Heart left ventricle (tissue), 16 donors: ENCODE data around the gene EXOC8. TPM values are rescaled to one million over a fixed set of nuclear protein-coding genes. Genes with fewer than 3 reads are reported as not detected.

Experiments used
- ATAC-seq, 4 donors: fragments of 200-7000 bp; cut with Tn5 transposase; one replicate each; pipeline ENCODE4 v1.9.1; 2020 to 2022; ENCODE audit warnings: moderate library complexity in 4 of 4, mild to moderate bottlenecking in 3 of 4, moderate number of reproducible peaks in 1 of 4
- DNase-seq, 5 donors: peaks; one replicate each; pipeline ENCODE4 v3.0.0-alpha.2; 2020
- H3K27ac ChIP-seq, 12 donors: fragments of 200-600 bp; sonication (generic) in 4 of 12; one replicate each; pipeline versions ENCODE4 v1.5.0 to v1.8.0; 2016 to 2022; ENCODE audit warnings: mild to moderate bottlenecking in 2 of 12
- H3K27me3 ChIP-seq, 9 donors: fragments of 200-600 bp; sonication (generic) in 2 of 9; one replicate each; pipeline versions ENCODE4 v1.5.1 to v1.8.0; 2016 to 2022; ENCODE audit warnings: mild to moderate bottlenecking in 3 of 9
- H3K36me3 ChIP-seq, 9 donors: fragments of 200-600 bp; sonication (generic) in 2 of 9; one replicate each; pipeline versions ENCODE4 v1.5.0 to v1.8.0; 2018 to 2022; ENCODE audit warnings: mild to moderate bottlenecking in 2 of 9
- H3K4me1 ChIP-seq, 12 donors: fragments of 200-600 bp; sonication (generic) in 4 of 12; one replicate each; pipeline versions ENCODE4 v1.5.0 to v1.8.0; 2016 to 2022; ENCODE audit warnings: mild to moderate bottlenecking in 3 of 12
- H3K4me3 ChIP-seq, 12 donors: fragments of 200-600 bp; sonication (generic) in 4 of 12; one replicate each; pipeline versions ENCODE4 v1.5.0 to v1.8.0; 2017 to 2022; ENCODE audit warnings: mild to moderate bottlenecking in 9 of 12, moderate library complexity in 4 of 12
- H3K9me3 ChIP-seq, 12 donors: fragments of 200-600 bp; sonication (generic) in 4 of 12; one replicate each; pipeline versions ENCODE4 v1.5.0 to v1.8.0; 2016 to 2022; ENCODE audit warnings: mild to moderate bottlenecking in 1 of 12
- CTCF ChIP-seq, 12 donors: fragments of 200-600 bp; sonication (generic) in 4 of 12; IDR thresholded peaks; one replicate each; pipeline versions ENCODE4 v1.5.0 to v1.8.0; 2018 to 2022; ENCODE audit warnings: antibody characterized with exemption in 12 of 12, mild to moderate bottlenecking in 5 of 12
- POLR2A ChIP-seq, 2 donors: fragments of 450-650 bp; IDR thresholded peaks; one replicate each; pipeline ENCODE4 v1.6.1; 2017; ENCODE audit warnings: antibody characterized with exemption in 2 of 2, mild to moderate bottlenecking in 2 of 2, moderate library complexity in 2 of 2
- WGBS, 4 donors: extraction: QIAGEN DNeasy Blood & Tissue Kit in 2 of 4; methylation state at CpG; one replicate each; pipeline versions ENCODE4 v1.1.5 to v1.1.7; 2013 to 2018; 5-methylcytosine and 5-hydroxymethylcytosine counted together
- intact Hi-C, 10 donors: fragments of 100-400 bp; cut with DNase I; formaldehyde crosslinking; loops; one replicate each; pipeline versions ENCODE4 v1.11.1 to v1.14.2; 2022
- polyA plus RNA-seq, 2 donors: library from polyadenylated mRNA; stranded (reverse); fragments of 200-250 nt; gene quantifications; one replicate each; pipeline ENCODE4 v1.2.3, GENCODE V29; 2013
- total RNA-seq, 9 donors: library from RNA; depleted of rRNA in 2 of 9; stranded (reverse); fragments of >200 nt in 2 of 9; fragmentation: NEBNext Ultra II Directional in 3 of 9; extraction: Animal tissue kit (Norgen Biotek cat#: 25700) in 3 of 9; gene quantifications; one replicate each; pipeline versions ENCODE4 v1.1.0 to v1.2.4, GENCODE V29; 2016 to 2023
- donor health status: ischemic (EF 13 %, LVEDD 7.1; RV severe dilation, severe dysfunction).
- donor health status: healthy with polysubstance abuse.
- donor health status: DM: no; HTN: yes; CAD: no.
- donor health status: DM: no; HTN: no; CAD: no.
- donor health status: ischemic (EF 25% LVEDD 6.9; RV normal size, moderate dysfunction).
- donor health status: ischemic (EF 25% LVEDD 5.7; RV mildly dilated, moderate dysfunction).
- donor health status: healthy.
- donor health status: DM: yes; HTN: yes; CAD: no.
- donor health status: ischemic (EF 35%, LVEDD 5.7; RV mildly dilated, moderate dysfunction).
- donor health status: nonischemic (EF 11% LVEDD 7.7; RV severe dilation, severe dysfunction).
- donor health status: DM: yes; HTN: yes; CAD: no.
- donor health status: PGD.
- donor health status: ischemic (EF 29% LVEDD 5.4; RV normal size, mild dysfunction).
- donor health status: nonischemic (EF 23%, LVEDD 6.1; RV moderate dilation, normal function).

EXOC8 gene
- total and polyA plus RNA-seq, 11 donors: 3.7 to 14.8 (median 12.2) TPM

GRCh38 chr1:231318015-231318355 lies 19.7 kb downstream of the EXOC8 start:
- ATAC-seq (no peak), DNase-seq (no peak)
- H3K27me3 ChIP-seq: no peaks in the 10 kb centered on the region
- TF ChIP-seq CTCF (IDR thresholded peaks at IDR 0.05) (no peak), POLR2A (IDR thresholded peaks at IDR 0.05) (no peak)
- WGBS, 4 donors: 93 to 97% (median 95%) methylated on average over 15 of the region's 15 CpGs
- intact Hi-C loops: no loop called here
- H3K4me1 ChIP-seq: no peaks in the 10 kb centered on the region
- no peak overlapping the region for H3K27ac ChIP-seq
- no peaks in the 10 kb centered on the region for H3K9me3 ChIP-seq
- H3K36me3 ChIP-seq: no peaks in the 10 kb centered on the region
- H3K4me3 ChIP-seq: no peak overlapping the region

GRCh38 chr1:231317306-231318014 lies 20.2 kb downstream of the EXOC8 start:
- 94 to 97% (median 95%) methylated on average over 44 of the region's 44 CpGs for WGBS, 4 donors
- DNase-seq (no peak), ATAC-seq (no peak)
- no peak overlapping the region for H3K4me3 ChIP-seq
- TF ChIP-seq CTCF (IDR thresholded peaks at IDR 0.05): no peak
- H3K27me3 ChIP-seq: no peaks in the 10 kb centered on the region
- H3K36me3 ChIP-seq: no peaks in the 10 kb centered on the region
- H3K4me1 ChIP-seq: no peaks in the 10 kb centered on the region
- H3K27ac ChIP-seq: no peak overlapping the region
- no peaks in the 10 kb centered on the region for H3K9me3 ChIP-seq
- intact Hi-C loops: no loop called here

GRCh38 chr1:231315887-231316286 lies 21.8 kb downstream of the EXOC8 start:
- no peak overlapping the region for H3K27ac ChIP-seq
- DNase-seq (peak in 2 of 5 donors; percentile 12 to 38), ATAC-seq (peak in 3 of 4 donors; percentile 67 to 69 (median 67))
- no peaks in the 10 kb centered on the region for H3K9me3 ChIP-seq
- no peaks in the 10 kb centered on the region for H3K4me1 ChIP-seq
- no peak overlapping the region for H3K4me3 ChIP-seq
- H3K27me3 ChIP-seq: no peaks in the 10 kb centered on the region
- WGBS, 4 donors: 31 to 42% (median 33%) methylated on average over 11 of the region's 11 CpGs
- TF ChIP-seq POLR2A (IDR thresholded peaks at IDR 0.05): no peak
- peak in 11 of 12 donors; percentile 22 to 64 (median 52) for TF ChIP-seq CTCF (IDR thresholded peaks at IDR 0.05)
- no peaks in the 10 kb centered on the region for H3K36me3 ChIP-seq
- intact Hi-C loops: no loop called here

- no peak for ATAC-seq
- Histone ChIP-seq H3K36me3 (no peaks in the 10 kb centered on the region), H3K27ac (no peak overlapping the region), H3K27me3 (no peaks in the 10 kb centered on the region), H3K9me3 (no peaks in the 10 kb centered on the region), H3K4me3 (no peak overlapping the region), H3K4me1 (no peaks in the 10 kb centered on the region)
- no peak for TF ChIP-seq CTCF (IDR thresholded peaks at IDR 0.05)
- no peak for TF ChIP-seq POLR2A (IDR thresholded peaks at IDR 0.05)
- intact Hi-C loops: no loop called here
- no peak for DNase-seq
- 77 to 87% (median 81%) methylated on average over 4 of the region's 4 CpGs for WGBS, 4 donors
Measured at GRCh38 chr1:231313661-231314060, 24.0 kb downstream of the EXOC8 start.
